Measurements from ENCODE around the gene NPR2.

The NPR2 gene

DNA sequence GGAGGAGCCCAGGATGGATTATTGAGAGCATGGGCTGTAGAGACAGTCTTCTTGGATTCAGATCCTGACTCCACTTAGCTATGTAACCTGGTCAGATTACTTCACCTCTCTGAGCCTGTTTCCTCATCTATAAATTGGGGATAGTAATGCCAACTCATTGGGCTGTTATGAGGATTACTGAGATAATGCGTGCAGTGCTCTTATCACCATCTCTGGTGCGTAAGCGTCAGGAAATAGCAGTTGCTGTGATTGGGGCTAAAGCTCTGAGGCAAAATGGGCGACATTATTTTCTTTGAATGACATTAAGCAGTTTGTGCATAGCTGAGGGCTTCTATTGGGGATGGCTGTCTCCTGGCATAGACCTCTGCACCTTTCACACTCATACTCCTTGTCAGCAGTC lies 36.3 kb upstream of the NPR2 start:
- H4K91ac ChIP-seq (ENCODE audit: low read length) = no peak overlapping the region
- H2AK5ac ChIP-seq (ENCODE audit: low read length, severe bottlenecking) = no peak overlapping the region
- no peak overlapping the region for H3K4me2 ChIP-seq (ENCODE audit: low read length, poor library complexity, severe bottlenecking)
- H3K9ac ChIP-seq (ENCODE audit: low read length) = no peak overlapping the region
- no peak overlapping the region for H3K23ac ChIP-seq (ENCODE audit: low read length in 2 of 2)
- no peak overlapping the region for H2AFZ ChIP-seq (ENCODE audit: low read depth, low read length)
- H3K18ac ChIP-seq (ENCODE audit: low read depth in 1 of 2, low read length in 2 of 2) = no peak overlapping the region
- H3K36me3 ChIP-seq (ENCODE audit: control insufficient read depth in 1 of 2, insufficient read depth in 2 of 2, low read depth in 1 of 2, low read length in 2 of 2) = peaks cover 38 to 52% of the 10 kb centered on the region in 2 experiments
- H3K27ac ChIP-seq (ENCODE audit: low read length, poor library complexity, severe bottlenecking) = no peak overlapping the region
- H3K4ac ChIP-seq (ENCODE audit: low read depth in 1 of 2, low read length in 2 of 2) = no peak overlapping the region
- no peak overlapping the region for H3K14ac ChIP-seq (ENCODE audit: low read length in 2 of 2)
- no peaks in the 10 kb centered on the region for H3K9me3 ChIP-seq (ENCODE audit: control insufficient read depth, low read length)
- H3K4me1 ChIP-seq (ENCODE audit: control insufficient read depth, insufficient read depth, low read depth, low read length) = peaks cover 31% of the 10 kb centered on the region
- peaks cover 27% of the 10 kb centered on the region for H3K79me1 ChIP-seq (replicated peaks; ENCODE audit: low read length, poor library complexity, severe bottlenecking)
- H2BK15ac ChIP-seq (ENCODE audit: low read depth, poor library complexity, severe bottlenecking) = no peak overlapping the region
- H3K4me3 ChIP-seq (ENCODE audit: insufficient read depth in 1 of 2, low read depth in 1 of 2, low read length in 2 of 2) = no peak overlapping the region
- H2BK5ac ChIP-seq (ENCODE audit: low read depth, low read length, poor library complexity, severe bottlenecking) = no peak overlapping the region
- H2BK120ac ChIP-seq (ENCODE audit: low read depth, low read length) = no peak overlapping the region
- 100% methylated on average over 3 of the region's 4 CpGs for WGBS
- no peak for DNase-seq
- no peak overlapping the region for H2BK12ac ChIP-seq (ENCODE audit: low read length in 2 of 2)
- H3K27me3 ChIP-seq (ENCODE audit: control insufficient read depth in 1 of 2, insufficient read depth in 1 of 2, low read length in 2 of 2) = no peaks in the 10 kb centered on the region
- no peak overlapping the region for H4K8ac ChIP-seq (ENCODE audit: low read length)

DNA sequence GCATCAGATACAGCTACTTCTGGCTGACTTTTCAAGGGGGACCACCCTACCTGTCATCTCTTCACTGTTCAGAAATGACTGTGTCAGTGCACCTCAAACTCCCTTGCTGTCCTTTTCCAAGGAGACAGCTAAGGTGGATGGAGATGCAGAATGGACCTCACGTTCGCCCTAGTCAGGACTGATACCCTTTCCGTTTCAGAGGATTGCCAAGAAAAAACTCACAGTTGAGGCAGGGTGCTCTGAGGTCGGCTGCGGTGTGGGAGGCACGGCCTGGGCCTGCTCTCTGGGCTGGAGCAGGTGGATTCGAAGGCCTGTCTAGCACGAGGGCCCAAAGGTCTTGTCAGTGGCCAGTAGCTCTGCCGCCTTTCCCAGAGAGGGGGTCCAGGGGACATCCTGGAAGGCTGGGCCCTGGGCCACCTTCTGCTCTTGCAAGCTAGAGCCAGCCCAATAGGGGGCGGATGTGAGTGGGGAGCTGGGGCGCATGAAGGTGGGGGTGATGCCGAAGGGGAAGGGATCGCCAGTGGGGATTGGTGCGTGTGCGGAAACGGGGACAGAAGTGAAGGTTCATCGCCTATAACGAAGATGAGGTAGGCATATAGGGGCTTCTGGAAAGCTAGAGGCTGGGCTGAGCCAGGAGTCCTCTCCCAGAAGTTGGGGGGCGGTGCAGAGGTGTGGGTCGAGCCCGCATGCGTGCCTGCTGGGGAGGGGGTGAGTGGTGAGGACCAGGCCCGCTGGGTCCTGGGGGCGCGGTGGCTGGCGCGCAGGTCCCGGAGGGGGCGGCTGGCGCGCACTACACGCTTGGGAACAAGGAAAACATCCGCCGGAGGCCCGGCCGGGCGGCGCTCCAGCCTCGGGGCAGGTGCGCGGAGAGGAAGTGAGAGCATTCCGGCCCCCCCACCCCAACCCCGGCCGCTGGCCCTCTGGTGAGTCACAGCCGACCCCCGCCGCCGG lies 34.8 kb upstream of the NPR2 start:
- Histone ChIP-seq H2BK5ac (ENCODE audit: low read depth, low read length, poor library complexity, severe bottlenecking) (peak overlapping the region; percentile 63), H2BK12ac (ENCODE audit: low read length in 2 of 2) (no peak overlapping the region), H3K4me3 (ENCODE audit: insufficient read depth in 1 of 2, low read depth in 1 of 2, low read length in 2 of 2) (peak overlapping the region; percentile 60 to 72), H2BK120ac (ENCODE audit: low read depth, low read length) (no peak overlapping the region), H4K91ac (ENCODE audit: low read length) (no peak overlapping the region), H3K4me2 (ENCODE audit: low read length, poor library complexity, severe bottlenecking) (peak overlapping the region; percentile 64), H2AFZ (ENCODE audit: low read depth, low read length) (no peak overlapping the region), H3K79me1 (replicated peaks; ENCODE audit: low read length, poor library complexity, severe bottlenecking) (peaks cover 16% of the 10 kb centered on the region), H3K9me3 (ENCODE audit: control insufficient read depth, low read length) (no peaks in the 10 kb centered on the region), H3K36me3 (ENCODE audit: control insufficient read depth in 1 of 2, insufficient read depth in 2 of 2, low read depth in 1 of 2, low read length in 2 of 2) (peaks cover 27 to 39% of the 10 kb centered on the region in 2 experiments), H2AK5ac (ENCODE audit: low read length, severe bottlenecking) (peak overlapping the region; percentile 77), H3K18ac (ENCODE audit: low read depth in 1 of 2, low read length in 2 of 2) (no peak overlapping the region), H3K14ac (ENCODE audit: low read length in 2 of 2) (peak overlapping the region in 1 of 2 experiments; percentile 26), H3K4ac (ENCODE audit: low read depth in 1 of 2, low read length in 2 of 2) (no peak overlapping the region), H2BK15ac (ENCODE audit: low read depth, poor library complexity, severe bottlenecking) (peak overlapping the region; percentile 33), H4K8ac (ENCODE audit: low read length) (peak overlapping the region; percentile 36), H3K27me3 (ENCODE audit: control insufficient read depth in 1 of 2, insufficient read depth in 1 of 2, low read length in 2 of 2) (no peaks in the 10 kb centered on the region), H3K9ac (ENCODE audit: low read length) (peak overlapping the region; percentile 73), H3K23ac (ENCODE audit: low read length in 2 of 2) (peak overlapping the region in 1 of 2 experiments; percentile 63), H3K27ac (ENCODE audit: low read length, poor library complexity, severe bottlenecking) (peak overlapping the region; percentile 75), H3K4me1 (ENCODE audit: control insufficient read depth, insufficient read depth, low read depth, low read length) (peaks cover 30% of the 10 kb centered on the region)
- 22% methylated on average over 38 of the region's 48 CpGs for WGBS
- peak; percentile 21 for DNase-seq

DNA sequence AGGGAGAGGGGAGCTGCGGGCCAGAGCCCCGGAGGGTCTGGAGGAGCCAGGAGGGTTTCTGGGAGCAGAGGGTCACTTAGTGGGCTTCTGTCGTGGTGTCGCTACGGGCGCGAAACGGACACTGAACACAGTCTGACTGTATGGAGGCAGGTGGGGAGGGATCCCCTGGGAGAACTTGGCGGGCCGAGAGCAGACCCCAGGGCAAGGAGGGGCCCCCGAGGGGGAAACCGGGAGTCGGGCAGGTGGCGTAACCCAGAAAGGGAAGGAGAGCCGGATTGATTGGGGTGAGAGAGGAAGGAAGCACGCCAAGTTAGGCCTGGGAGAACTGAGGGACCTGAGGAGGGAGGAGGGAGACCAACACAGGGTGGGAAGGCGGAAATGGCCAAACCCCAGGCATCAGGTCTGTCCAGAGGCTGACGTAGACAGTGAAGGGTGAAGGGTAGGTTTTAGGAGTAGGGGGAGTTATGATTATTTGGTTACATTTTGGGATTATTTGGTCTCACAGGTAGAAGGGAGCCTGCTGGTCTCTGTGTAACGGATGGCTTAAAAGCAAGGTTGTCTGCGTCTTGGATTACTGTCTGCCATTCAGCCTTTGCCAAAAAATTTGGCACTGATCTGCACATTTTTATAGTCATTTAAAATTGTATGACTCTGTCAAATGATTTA lies 34.0 kb upstream of the NPR2 start:
- no peak overlapping the region for H2BK120ac ChIP-seq (ENCODE audit: low read depth, low read length)
- peak overlapping the region; percentile 73 for H3K9ac ChIP-seq (ENCODE audit: low read length)
- no peak overlapping the region for H3K18ac ChIP-seq (ENCODE audit: low read depth in 1 of 2, low read length in 2 of 2)
- peaks cover 30% of the 10 kb centered on the region for H3K4me1 ChIP-seq (ENCODE audit: control insufficient read depth, insufficient read depth, low read depth, low read length)
- no peaks in the 10 kb centered on the region for H3K27me3 ChIP-seq (ENCODE audit: control insufficient read depth in 1 of 2, insufficient read depth in 1 of 2, low read length in 2 of 2)
- no peak overlapping the region for H4K91ac ChIP-seq (ENCODE audit: low read length)
- peaks cover 18% of the 10 kb centered on the region for H3K79me1 ChIP-seq (replicated peaks; ENCODE audit: low read length, poor library complexity, severe bottlenecking)
- DNase-seq = peak; percentile 11
- no peak overlapping the region for H3K14ac ChIP-seq (ENCODE audit: low read length in 2 of 2)
- H3K4me2 ChIP-seq (ENCODE audit: low read length, poor library complexity, severe bottlenecking) = peak overlapping the region; percentile 64
- no peak overlapping the region for H3K4ac ChIP-seq (ENCODE audit: low read depth in 1 of 2, low read length in 2 of 2)
- H3K23ac ChIP-seq (ENCODE audit: low read length in 2 of 2) = no peak overlapping the region
- no peak overlapping the region for H2AFZ ChIP-seq (ENCODE audit: low read depth, low read length)
- peak overlapping the region; percentile 36 for H4K8ac ChIP-seq (ENCODE audit: low read length)
- no peak overlapping the region for H2AK5ac ChIP-seq (ENCODE audit: low read length, severe bottlenecking)
- H3K27ac ChIP-seq (ENCODE audit: low read length, poor library complexity, severe bottlenecking) = peak overlapping the region; percentile 55
- peak overlapping the region; percentile 60 to 72 for H3K4me3 ChIP-seq (ENCODE audit: insufficient read depth in 1 of 2, low read depth in 1 of 2, low read length in 2 of 2)
- H2BK15ac ChIP-seq (ENCODE audit: low read depth, poor library complexity, severe bottlenecking) = no peak overlapping the region
- WGBS = 20% methylated on average over 20 of the region's 20 CpGs
- H2BK5ac ChIP-seq (ENCODE audit: low read depth, low read length, poor library complexity, severe bottlenecking) = peak overlapping the region; percentile 4
- peaks cover 22 to 31% of the 10 kb centered on the region in 2 experiments for H3K36me3 ChIP-seq (ENCODE audit: control insufficient read depth in 1 of 2, insufficient read depth in 2 of 2, low read depth in 1 of 2, low read length in 2 of 2)
- H2BK12ac ChIP-seq (ENCODE audit: low read length in 2 of 2) = no peak overlapping the region
- no peaks in the 10 kb centered on the region for H3K9me3 ChIP-seq (ENCODE audit: control insufficient read depth, low read length)

DNA sequence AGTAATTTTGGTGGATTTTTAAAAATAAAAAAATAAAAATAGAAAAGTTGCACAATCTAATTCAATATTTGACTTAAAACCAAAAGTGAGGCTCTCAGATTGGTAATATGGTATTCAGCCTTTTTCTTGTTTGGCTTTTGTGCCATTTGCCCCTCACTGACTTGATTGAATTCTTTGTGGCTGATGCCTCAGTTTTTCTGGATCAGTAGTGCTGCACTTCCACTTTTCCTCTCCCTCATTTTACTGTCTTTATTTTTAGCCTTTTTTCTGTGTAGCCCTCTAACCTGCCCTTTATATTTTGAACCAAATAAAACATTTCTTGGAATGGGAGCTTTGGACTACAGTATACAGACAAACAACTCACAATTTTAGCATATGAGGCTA lies 33.5 kb upstream of the NPR2 start:
- Histone ChIP-seq H3K23ac (ENCODE audit: low read length in 2 of 2) (no peak overlapping the region), H3K36me3 (ENCODE audit: control insufficient read depth in 1 of 2, insufficient read depth in 2 of 2, low read depth in 1 of 2, low read length in 2 of 2) (peaks cover 17 to 26% of the 10 kb centered on the region in 2 experiments), H2AFZ (ENCODE audit: low read depth, low read length) (no peak overlapping the region), H3K27ac (ENCODE audit: low read length, poor library complexity, severe bottlenecking) (peak overlapping the region; percentile 46), H3K4me1 (ENCODE audit: control insufficient read depth, insufficient read depth, low read depth, low read length) (peaks cover 28% of the 10 kb centered on the region), H2BK15ac (ENCODE audit: low read depth, poor library complexity, severe bottlenecking) (no peak overlapping the region), H2BK12ac (ENCODE audit: low read length in 2 of 2) (no peak overlapping the region), H2AK5ac (ENCODE audit: low read length, severe bottlenecking) (no peak overlapping the region), H2BK5ac (ENCODE audit: low read depth, low read length, poor library complexity, severe bottlenecking) (no peak overlapping the region), H3K9me3 (ENCODE audit: control insufficient read depth, low read length) (no peaks in the 10 kb centered on the region), H3K79me1 (replicated peaks; ENCODE audit: low read length, poor library complexity, severe bottlenecking) (peaks cover 18% of the 10 kb centered on the region), H3K14ac (ENCODE audit: low read length in 2 of 2) (no peak overlapping the region), H3K4me2 (ENCODE audit: low read length, poor library complexity, severe bottlenecking) (no peak overlapping the region), H3K4me3 (ENCODE audit: insufficient read depth in 1 of 2, low read depth in 1 of 2, low read length in 2 of 2) (no peak overlapping the region), H3K9ac (ENCODE audit: low read length) (no peak overlapping the region), H3K27me3 (ENCODE audit: control insufficient read depth in 1 of 2, insufficient read depth in 1 of 2, low read length in 2 of 2) (no peaks in the 10 kb centered on the region), H2BK120ac (ENCODE audit: low read depth, low read length) (no peak overlapping the region), H4K91ac (ENCODE audit: low read length) (no peak overlapping the region), H3K4ac (ENCODE audit: low read depth in 1 of 2, low read length in 2 of 2) (no peak overlapping the region), H4K8ac (ENCODE audit: low read length) (no peak overlapping the region), H3K18ac (ENCODE audit: low read depth in 1 of 2, low read length in 2 of 2) (no peak overlapping the region)
- no peak for DNase-seq
